Transverse colon (tissue), 4 donors: ENCODE data around the gene LYRM4.

Experiments used
- CTCF ChIP-seq, 5 experiments: fragments of 200-600 bp in 3 of 5; fragments of 450-650 bp in 2 of 5; sonication (generic) in 3 of 5; IDR thresholded peaks; 1 replicate in 2 of 5; 2 replicates in 3 of 5; pipeline ENCODE4 v1.5.1; 2016 to 2017; ENCODE audit warnings: antibody characterized with exemption in 5 of 5, inconsistent platforms in 3 of 5, mild to moderate bottlenecking in 2 of 5, moderate library complexity in 1 of 5
- POLR2A ChIP-seq: fragments of 450-650 bp; IDR thresholded peaks from one replicate; pipeline ENCODE4 v1.6.1; 2016; ENCODE audit warnings: antibody characterized with exemption, mild to moderate bottlenecking, moderate library complexity
- POLR2AphosphoS5 ChIP-seq, 3 donors: sonication (generic); formaldehyde crosslinking; IDR thresholded peaks; one replicate each; pipeline ENCODE4 v1.6.1; 2016; ENCODE audit warnings: antibody characterized with exemption in 3 of 3

DNA sequence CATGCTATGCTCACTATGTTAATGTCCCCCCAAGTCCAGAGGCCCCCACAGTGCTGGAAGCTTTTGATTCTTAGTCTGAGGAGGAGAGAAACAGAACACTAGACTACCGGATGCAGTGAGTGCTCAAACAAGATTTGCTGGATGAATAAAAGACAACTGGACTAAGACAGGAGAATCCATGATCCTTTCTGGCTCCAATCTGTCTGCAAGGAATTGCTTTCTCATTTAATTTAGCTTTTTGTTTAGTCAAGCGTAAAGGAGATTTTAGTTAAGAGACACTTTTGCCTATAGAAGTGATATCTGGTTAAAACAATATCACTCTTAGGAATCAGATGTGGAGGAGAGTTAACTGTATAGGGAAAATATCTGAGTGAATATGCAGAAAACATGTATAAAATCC lies 13.5 kb downstream of the LYRM4 start:
- TF ChIP-seq CTCF (IDR thresholded peaks at IDR 0.05) (no peak), POLR2A (no peak), POLR2AphosphoS5 (IDR thresholded peaks at IDR 0.05) (no peak)
